CD4-positive, alpha-beta T cell (primary cell): ENCODE data around the gene GMPR2. TPM values are rescaled to one million over a fixed set of nuclear protein-coding genes. Genes with fewer than 3 reads are reported as not detected.

Experiments
- ATAC-seq: fragments of 200-7000 bp; cut with Tn5 transposase; one replicate; pipeline ENCODE4 v1.10.0; 2022; ENCODE audit warnings: mild to moderate bottlenecking; ENCODE audit not compliant: poor library complexity
- CTCF ChIA-PET: fragments of 350-600 bp; sonication (Branson Sonifier 250); formaldehyde crosslinking; loops from one replicate; lab custom pipeline; 2021; ENCODE audit warnings: antibody characterized with exemption, inconsistent platforms; lab: Charles Lee
- POLR2A ChIA-PET: fragments of 350-600 bp; sonication (Branson Sonifier 250); formaldehyde crosslinking; loops from one replicate; lab custom pipeline; 2021; ENCODE audit warnings: antibody characterized with exemption, inconsistent platforms; lab: Charles Lee
- DNase-seq, 14 experiments: peaks; one replicate each; pipeline ENCODE4 v3.0.0-alpha.2; 2013 to 2020; ENCODE audit warnings: mixed read lengths in 2 of 14
- H3K27ac ChIP-seq, 2 donors: one replicate each; pipeline versions ENCODE4 v1.5.1 to v1.7.0; 2013; ENCODE audit warnings: low read length in 2 of 2, low read depth in 1 of 2, mild to moderate bottlenecking in 1 of 2
- H3K27me3 ChIP-seq, 2 experiments: 1 replicate in 1 of 2; 2 replicates in 1 of 2; pipeline versions ENCODE4 v1.6.1 to v1.7.0; 2013; ENCODE audit warnings: low read length in 2 of 2, control low read depth in 1 of 2, mild to moderate bottlenecking in 1 of 2, moderate library complexity in 1 of 2; ENCODE audit not compliant: insufficient read depth in 2 of 2, control insufficient read depth in 1 of 2
- H3K36me3 ChIP-seq: one replicate; pipeline ENCODE4 v1.6.1; 2013; ENCODE audit warnings: low read length, control low read depth; ENCODE audit not compliant: insufficient read depth
- H3K4me1 ChIP-seq: one replicate; pipeline ENCODE4 v1.6.1; 2013; ENCODE audit warnings: low read length, control low read depth; ENCODE audit not compliant: insufficient read depth
- H3K4me3 ChIP-seq: one replicate; pipeline ENCODE4 v1.5.1; 2013; ENCODE audit warnings: mild to moderate bottlenecking, low read length, moderate library complexity
- H3K9me3 ChIP-seq, 2 experiments: 1 replicate in 1 of 2; 2 replicates in 1 of 2; pipeline versions ENCODE4 v1.6.1 to v1.7.0; 2013; ENCODE audit warnings: low read length in 2 of 2, mild to moderate bottlenecking in 2 of 2, control low read depth in 1 of 2, moderate library complexity in 1 of 2; ENCODE audit not compliant: control insufficient read depth in 1 of 2, insufficient read depth in 1 of 2
- H3K27ac Mint-ChIP-seq: one replicate; pipeline ENCODE4 v1.8.0; 2020; ENCODE audit warnings: mixed read lengths
- H3K27me3 Mint-ChIP-seq: one replicate; pipeline ENCODE4 v1.8.0; 2021; ENCODE audit warnings: mixed read lengths
- H3K36me3 Mint-ChIP-seq: one replicate; pipeline ENCODE4 v1.8.0; 2021; ENCODE audit warnings: low read depth, mixed read lengths
- H3K4me1 Mint-ChIP-seq: one replicate; pipeline ENCODE4 v1.8.0; 2021; ENCODE audit warnings: low read depth, mixed read lengths
- H3K4me3 Mint-ChIP-seq: one replicate; pipeline ENCODE4 v1.8.0; 2020; ENCODE audit warnings: mild to moderate bottlenecking, mixed read lengths
- H3K9me3 Mint-ChIP-seq: one replicate; pipeline ENCODE4 v1.8.0; 2020; ENCODE audit warnings: mixed read lengths
- intact Hi-C, 2 experiments: fragments of 100-400 bp; cut with DNase I in 1 of 2; cut with micrococcal nuclease in 1 of 2; formaldehyde crosslinking; loops; one replicate each; pipeline versions ENCODE4 v1.15.1 to v1.9.0; 2023 to 2025; cut with DNase I, micrococcal nuclease
- total RNA-seq, 174 experiments: library from RNA in 2 of 174; stranded (reverse) in 2 of 174; gene quantifications; one replicate each; pipeline ENCODE4 v1.2.3 and lab custom pipeline; 2021 to 2026
- TF ChIP-seq, protein P1 (sequence below): fragments of 200-600 bp; IDR thresholded peaks from one replicate; pipeline ENCODE4 v1.8.0; 2022; ENCODE audit warnings: antibody characterized with exemption, mild to moderate bottlenecking

Gene GMPR2
- total RNA-seq, 2 experiments from 2014 or later, result 22.2 to 24.8 TPM

DNA sequence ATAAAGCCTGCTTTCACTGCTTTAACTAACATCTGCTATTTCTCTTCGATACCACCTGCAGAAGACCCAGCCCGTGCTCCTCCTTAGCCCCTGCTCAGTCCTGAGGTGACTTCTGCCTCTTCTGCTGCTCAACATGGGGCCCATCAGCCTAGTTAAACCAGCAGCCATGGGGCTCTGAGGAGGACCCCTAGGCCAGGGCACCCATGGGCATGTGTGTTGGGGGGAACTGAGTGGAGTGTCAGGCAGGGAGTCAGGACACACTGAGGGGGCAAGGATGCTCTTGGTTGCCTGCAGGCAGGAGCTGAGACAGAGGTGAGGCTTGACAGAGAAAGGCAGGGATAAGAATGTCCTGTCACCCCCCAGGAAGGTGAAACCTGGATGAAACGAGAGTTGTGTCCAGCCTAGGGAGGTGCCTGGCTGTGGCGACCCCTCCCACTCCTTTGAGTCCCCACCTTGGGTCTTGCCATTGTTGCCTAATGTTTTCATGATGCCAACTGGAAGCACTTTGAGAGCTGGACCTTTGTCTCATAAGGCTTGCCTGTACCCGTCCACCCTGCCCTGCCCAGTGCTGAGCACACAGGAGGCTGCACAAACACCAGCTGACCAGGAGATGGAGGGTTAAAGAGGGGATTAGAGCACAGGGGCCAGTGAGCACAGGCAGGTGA lies 51.2 kb downstream of the GMPR2 start:
- Mint-ChIP-seq H3K27me3 (no peaks in the 10 kb centered on the region), H3K4me3 (no peak overlapping the region), H3K36me3 (no peaks in the 10 kb centered on the region), H3K4me1 (peaks cover 15% of the 10 kb centered on the region), H3K27ac (no peak overlapping the region), H3K9me3 (no peaks in the 10 kb centered on the region)
- no peak for DNase-seq
- Histone ChIP-seq H3K27ac (no peak overlapping the region), H3K9me3 (no peaks in the 10 kb centered on the region), H3K4me1 (peaks cover 15% of the 10 kb centered on the region), H3K4me3 (no peak overlapping the region), H3K27me3 (no peaks in the 10 kb centered on the region), H3K36me3 (no peaks in the 10 kb centered on the region)
- no peak for ATAC-seq
- POLR2A ChIA-PET, result interaction anchor here (0.5 kb wide), 1 partner anchor 39 kb away, joined by 4 read pairs; no protein-coding TSS in a partner anchor
- CTCF ChIA-PET, result no interaction called here
- TF ChIP-seq, protein P1, sequence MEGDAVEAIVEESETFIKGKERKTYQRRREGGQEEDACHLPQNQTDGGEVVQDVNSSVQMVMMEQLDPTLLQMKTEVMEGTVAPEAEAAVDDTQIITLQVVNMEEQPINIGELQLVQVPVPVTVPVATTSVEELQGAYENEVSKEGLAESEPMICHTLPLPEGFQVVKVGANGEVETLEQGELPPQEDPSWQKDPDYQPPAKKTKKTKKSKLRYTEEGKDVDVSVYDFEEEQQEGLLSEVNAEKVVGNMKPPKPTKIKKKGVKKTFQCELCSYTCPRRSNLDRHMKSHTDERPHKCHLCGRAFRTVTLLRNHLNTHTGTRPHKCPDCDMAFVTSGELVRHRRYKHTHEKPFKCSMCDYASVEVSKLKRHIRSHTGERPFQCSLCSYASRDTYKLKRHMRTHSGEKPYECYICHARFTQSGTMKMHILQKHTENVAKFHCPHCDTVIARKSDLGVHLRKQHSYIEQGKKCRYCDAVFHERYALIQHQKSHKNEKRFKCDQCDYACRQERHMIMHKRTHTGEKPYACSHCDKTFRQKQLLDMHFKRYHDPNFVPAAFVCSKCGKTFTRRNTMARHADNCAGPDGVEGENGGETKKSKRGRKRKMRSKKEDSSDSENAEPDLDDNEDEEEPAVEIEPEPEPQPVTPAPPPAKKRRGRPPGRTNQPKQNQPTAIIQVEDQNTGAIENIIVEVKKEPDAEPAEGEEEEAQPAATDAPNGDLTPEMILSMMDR, result no peak
- intact Hi-C loops, result no loop called here

DNA sequence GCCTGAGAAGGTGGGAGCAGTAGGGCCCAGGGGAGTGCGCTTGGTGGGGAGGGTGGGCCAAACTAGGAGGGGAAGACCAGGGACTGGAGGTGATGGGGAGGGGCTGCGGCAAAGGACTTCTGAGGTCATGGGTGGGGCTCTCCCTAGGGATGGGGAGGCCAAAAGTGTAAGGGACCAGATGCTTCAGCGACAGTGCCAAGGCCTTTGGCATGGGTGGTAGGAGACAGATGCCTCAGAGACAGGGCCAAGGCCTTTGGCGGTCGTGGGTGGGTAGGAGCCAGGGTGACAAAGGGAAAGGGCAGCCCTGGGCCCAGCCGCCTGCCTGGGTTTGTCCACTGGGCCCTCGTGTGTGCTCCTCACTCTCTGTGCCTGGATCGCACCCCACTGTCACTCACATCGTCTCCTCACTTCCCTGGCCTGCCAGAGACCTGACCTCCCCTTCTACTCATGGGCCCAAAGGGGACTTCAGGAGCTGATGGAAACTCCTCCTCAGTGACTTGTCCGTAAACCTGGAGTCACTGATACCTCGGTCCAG lies 51.8 kb downstream of the GMPR2 start:
- intact Hi-C loops, result no loop called here
- H3K36me3 Mint-ChIP-seq, result peaks cover 4% of the 10 kb centered on the region
- ChIA-PET POLR2A (interaction anchor here (0.5 kb wide), 1 partner anchor 40 kb away, joined by 4 read pairs; no protein-coding TSS in a partner anchor), CTCF (no interaction called here)
- Histone ChIP-seq H3K27ac (no peak overlapping the region), H3K27me3 (no peaks in the 10 kb centered on the region), H3K9me3 (no peaks in the 10 kb centered on the region), H3K36me3 (peaks cover 3% of the 10 kb centered on the region), H3K4me3 (no peak overlapping the region), H3K4me1 (peaks cover 10% of the 10 kb centered on the region)
- H3K27ac Mint-ChIP-seq, result no peak overlapping the region
- H3K4me1 Mint-ChIP-seq, result peaks cover 9% of the 10 kb centered on the region
- TF ChIP-seq, protein P1, result no peak
- no peaks in the 10 kb centered on the region for H3K9me3 Mint-ChIP-seq
- H3K4me3 Mint-ChIP-seq, result no peak overlapping the region
- DNase-seq (no peak), ATAC-seq (no peak)
- H3K27me3 Mint-ChIP-seq, result no peaks in the 10 kb centered on the region

DNA sequence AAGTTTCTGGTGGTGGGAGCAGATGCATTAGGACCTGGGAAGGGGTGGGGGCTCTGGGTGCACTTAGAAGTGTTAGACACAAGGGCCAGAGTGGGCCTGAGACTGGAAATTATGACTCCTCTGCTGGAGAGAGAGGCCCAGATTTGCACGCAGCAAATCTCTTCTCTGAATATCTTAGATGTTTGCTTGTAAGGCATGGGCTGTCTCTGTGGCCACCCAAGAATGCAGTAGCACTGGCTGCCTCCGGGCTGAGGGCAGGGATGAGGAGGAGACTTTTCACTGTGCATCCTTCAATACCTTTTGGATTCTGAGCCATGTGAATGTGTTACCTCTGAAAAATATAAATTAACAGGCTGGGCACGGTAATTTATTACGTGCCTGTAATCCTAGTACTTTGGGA lies 52.6 kb downstream of the GMPR2 start:
- H3K36me3 Mint-ChIP-seq, result peaks cover 12% of the 10 kb centered on the region
- intact Hi-C loops, result no loop called here
- no peak overlapping the region for H3K4me3 Mint-ChIP-seq
- Histone ChIP-seq H3K36me3 (peaks cover 10% of the 10 kb centered on the region), H3K4me1 (peaks cover 6% of the 10 kb centered on the region), H3K4me3 (no peak overlapping the region), H3K27ac (no peak overlapping the region), H3K9me3 (no peaks in the 10 kb centered on the region), H3K27me3 (no peaks in the 10 kb centered on the region)
- TF ChIP-seq, protein P1, result no peak
- H3K9me3 Mint-ChIP-seq, result no peaks in the 10 kb centered on the region
- no peaks in the 10 kb centered on the region for H3K27me3 Mint-ChIP-seq
- DNase-seq (no peak), ATAC-seq (no peak)
- H3K4me1 Mint-ChIP-seq, result peaks cover 1% of the 10 kb centered on the region
- POLR2A ChIA-PET, result no interaction called here
- CTCF ChIA-PET, result no interaction called here
- no peak overlapping the region for H3K27ac Mint-ChIP-seq
